HepG2 (cell line): Measurements from ENCODE around the gene SGIP1. TPM values are rescaled to one million over a fixed set of nuclear protein-coding genes. Genes with fewer than 3 reads are reported as not detected.

Experiments
- ATAC-seq: fragments of 200-7000 bp; cut with Tn5 transposase; 3 replicates; pipeline ENCODE4 v1.9.1; 2020; ENCODE audit warnings: mild to moderate bottlenecking, moderate library complexity
- BruUV-seq: library from RNA; stranded (reverse); fragments of 400-500 nt; replicated peaks from 2 replicates; lab custom pipeline; 2021; lab: Mats Ljungman, UMichigan
- CTCF ChIA-PET: fragments of 300-600 bp; formaldehyde crosslinking; extraction: SDS; loops from one replicate; lab custom pipeline; 2021; ENCODE audit warnings: low total read pairs, inconsistent platforms, low intra/inter-chr PET ratio; lab: Yijun Ruan, JAX
- POLR2A ChIA-PET: fragments of 350-600 bp; sonication (Branson Sonifier 250); formaldehyde crosslinking; loops from one replicate; lab custom pipeline; 2020; ENCODE audit warnings: antibody characterized with exemption, inconsistent platforms; lab: Yijun Ruan, JAX
- DNase-seq: peaks from one replicate; pipeline ENCODE4 v3.0.0-alpha.2; 2015; ENCODE audit warnings: low spot score
- FAIRE-seq: peaks from 3 replicates; lab custom pipeline; 2011; peaks lifted over from hg19 to GRCh38; lab: Jason Lieb, UNC
- H2AFZ ChIP-seq: one replicate; pipeline ENCODE4 v1.6.1; 2011; ENCODE audit warnings: low read length, inconsistent platforms
- H3K27ac ChIP-seq: fragments of 300-600 bp; 3 replicates; pipeline ENCODE4 v1.8.0; 2011; ENCODE audit warnings: mixed run types, mild to moderate bottlenecking, mixed read lengths, low read length, inconsistent platforms; ENCODE audit not compliant: insufficient read depth; ENCODE audit errors: extremely low read length
- H3K27me3 ChIP-seq, 2 experiments: fragments of 200-600 bp in 1 of 2; 2 replicates in 1 of 2; 3 replicates in 1 of 2; pipeline versions ENCODE4 v1.6.0 to v1.8.0; 2011; ENCODE audit warnings: low read length in 2 of 2, mild to moderate bottlenecking in 2 of 2, moderate library complexity in 2 of 2, inconsistent platforms in 1 of 2; ENCODE audit not compliant: insufficient read depth in 2 of 2, control insufficient read depth in 1 of 2
- H3K36me3 ChIP-seq, 2 experiments: fragments of 200-600 bp in 1 of 2; replicated peaks in 1 of 2; 2 replicates in 1 of 2; 3 replicates in 1 of 2; pipeline versions ENCODE4 v1.5.1 to v1.8.0; 2011; ENCODE audit warnings: low read length in 2 of 2, inconsistent platforms in 1 of 2; ENCODE audit not compliant: insufficient read depth in 2 of 2, control insufficient read depth in 1 of 2
- H3K4me1 ChIP-seq: 2 replicates; pipeline ENCODE4 v1.5.1; 2012; ENCODE audit warnings: low read length, inconsistent platforms; ENCODE audit not compliant: insufficient read depth
- H3K4me2 ChIP-seq: 2 replicates; pipeline ENCODE4 v1.6.0; 2011; ENCODE audit warnings: low read depth, low read length, inconsistent platforms
- H3K4me3 ChIP-seq, 3 experiments: fragments of 200-600 bp in 1 of 3; sonication (generic), shearing (Covaris generic) in 1 of 3; replicated peaks in 1 of 3; 2 replicates each; pipeline ENCODE4 v1.5.1; 2011 to 2016; ENCODE audit warnings: low read length in 3 of 3, inconsistent platforms in 2 of 3, low read depth in 2 of 3, mild to moderate bottlenecking in 2 of 3, control low read depth in 1 of 3, mixed read lengths in 1 of 3; ENCODE audit not compliant: insufficient read depth in 1 of 3
- H3K79me2 ChIP-seq: one replicate; pipeline ENCODE4 v1.6.1; 2011; ENCODE audit warnings: low read length, inconsistent platforms; ENCODE audit not compliant: insufficient read depth
- H3K9ac ChIP-seq: 2 replicates; pipeline ENCODE4 v1.6.0; 2011; ENCODE audit warnings: mild to moderate bottlenecking, low read depth, low read length, inconsistent platforms; ENCODE audit not compliant: insufficient read depth
- H3K9me3 ChIP-seq: 2 replicates; pipeline ENCODE4 v1.5.1; 2012; ENCODE audit warnings: mild to moderate bottlenecking, low read length
- H4K20me1 ChIP-seq: 2 replicates; pipeline ENCODE4 v1.6.0; 2011; ENCODE audit warnings: inconsistent platforms, mild to moderate bottlenecking, low read length, moderate library complexity; ENCODE audit not compliant: insufficient read depth
- HOXA7 ChIP-seq: sonication (generic); formaldehyde crosslinking; IDR thresholded peaks from 2 replicates; pipeline ENCODE4 v1.8.1; 2022; ENCODE audit warnings: mild to moderate bottlenecking, missing genetic modification reagents, moderate library complexity
- IRF1 ChIP-seq: sonication (generic); formaldehyde crosslinking; IDR thresholded peaks from 2 replicates; pipeline ENCODE4 v1.4.0; 2020; ENCODE audit warnings: low read depth, mild to moderate bottlenecking, missing genetic modification reagents
- MED1 ChIP-seq: sonication (generic); formaldehyde crosslinking; IDR thresholded peaks from 2 replicates; pipeline ENCODE4 v1.4.0; 2020; ENCODE audit warnings: missing genetic modification reagents
- NFE2 ChIP-seq: sonication (generic); formaldehyde crosslinking; IDR thresholded peaks from 2 replicates; pipeline ENCODE4 v1.4.0; 2020; ENCODE audit warnings: missing genetic modification reagents
- ZNF230 ChIP-seq: sonication (generic); formaldehyde crosslinking; IDR thresholded peaks from 2 replicates; pipeline ENCODE4 v1.4.0; 2020; ENCODE audit warnings: mild to moderate bottlenecking, missing genetic modification reagents
- ZNF543 ChIP-seq: sonication (generic); formaldehyde crosslinking; IDR thresholded peaks from 2 replicates; pipeline ENCODE4 v1.4.0; 2020; ENCODE audit warnings: mild to moderate bottlenecking, missing genetic modification reagents
- ZNF672 ChIP-seq: sonication (generic); formaldehyde crosslinking; IDR thresholded peaks from 2 replicates; pipeline ENCODE4 v1.8.1; 2022; ENCODE audit warnings: missing genetic modification reagents
- ZNF724P ChIP-seq: sonication (generic); formaldehyde crosslinking; IDR thresholded peaks from 2 replicates; pipeline ENCODE4 v1.8.0; 2022; ENCODE audit warnings: missing genetic modification reagents, borderline replicate concordance
- WGBS: methylation state at CpG from one replicate; pipeline ENCODE4 v1.1.6; 2017; ENCODE audit warnings: low lambda C conversion rate; 5-methylcytosine and 5-hydroxymethylcytosine counted together
- in situ Hi-C: cut with HindIII; loops from 2 replicates; pipeline ENCODE4 v1.10.0; 2017; ENCODE audit warnings: low pct_unique_long_range_greater_than_20kb; ENCODE audit not compliant: extremely low pct_ligation_motif_present
- intact Hi-C: fragments of 100-400 bp; cut with micrococcal nuclease; formaldehyde crosslinking; loops from one replicate; pipeline ENCODE4 v1.10.0; 2022; ENCODE audit not compliant: unreplicated experiment
- polyA plus RNA-seq, 8 experiments: library from polyadenylated mRNA; depleted of rRNA in 3 of 8; stranded (reverse) in 7 of 8; unstranded in 1 of 8; fragments of >200 nt; fragmentation: Illumina TruSeq in 4 of 8; extraction: Trizol in 4 of 8; gene quantifications; 2 replicates each; pipeline versions ENCODE4 v1.2.1 to v1.2.3, GENCODE V29; 2011 to 2016; ENCODE audit warnings: low read depth in 4 of 8, missing spikeins in 1 of 8, mixed read lengths in 1 of 8; ENCODE audit not compliant: insufficient read depth in 1 of 8
- total RNA-seq, 5 experiments: library from RNA; depleted of rRNA; stranded (reverse); fragments of >200 nt; fragmentation: Illumina TruSeq; extraction: Trizol; gene quantifications; 2 replicates each; pipeline ENCODE4 v1.2.3, GENCODE V29; 2016; ENCODE audit warnings: low read depth in 1 of 5

The SGIP1 gene
- total and polyA plus RNA-seq, 2 of the 13 experiments (the other 11 are each of a cell fraction or from before 2014, with no cell fraction given) = not detected

GRCh38 chr1:66768965-66769364 lies 235.0 kb downstream of the SGIP1 start:
- H3K9ac ChIP-seq = no peak overlapping the region
- no peak for FAIRE-seq
- no peaks in the 10 kb centered on the region for H3K9me3 ChIP-seq
- H3K4me2 ChIP-seq = no peak overlapping the region
- H3K27me3 ChIP-seq = no peaks in the 10 kb centered on the region
- no peak for ATAC-seq
- H3K79me2 ChIP-seq = no peaks in the 10 kb centered on the region
- no TSS peak for BruUV-seq
- no peak overlapping the region for H3K27ac ChIP-seq
- in situ Hi-C loops (loop anchor here (10.0 kb wide), 1 partner anchor 376 kb away; no protein-coding TSS in a partner anchor), intact Hi-C loops (loop anchor here (5.0 kb wide), 1 partner anchor 158 kb away; no protein-coding TSS in a partner anchor)
- no peak for DNase-seq
- no peak overlapping the region for H2AFZ ChIP-seq
- POLR2A ChIA-PET = no interaction called here
- no peaks in the 10 kb centered on the region for H3K36me3 ChIP-seq
- TF ChIP-seq MED1 = no peak
- no peak for TF ChIP-seq ZNF672
- no peak for TF ChIP-seq ZNF724P (CRISPR knock-in tag)
- no peak for TF ChIP-seq HOXA7
- TF ChIP-seq NFE2 (CRISPR knock-in tag) = no peak
- no peak for TF ChIP-seq ZNF230 (CRISPR knock-in tag)
- TF ChIP-seq ZNF543 (CRISPR knock-in tag) = no peak
- TF ChIP-seq IRF1 = no peak
- TF ChIP-seq, all 625 proteins: peak for 0
- no peaks in the 10 kb centered on the region for H3K4me1 ChIP-seq
- no peak overlapping the region for H3K4me3 ChIP-seq
- no peaks in the 10 kb centered on the region for H4K20me1 ChIP-seq
- 0% methylated on average over 1 of the region's 1 CpG for WGBS
- CTCF ChIA-PET = no interaction called here
